Keratinocyte (primary cell): ENCODE data around the gene GARIN1A. TPM values are rescaled to one million over a fixed set of nuclear protein-coding genes. Genes with fewer than 3 reads are reported as not detected.
"Not testable (repeated sequence)": the region's sequence is repeated elsewhere in the genome, so short reads cannot be mapped to it uniquely, and the experiment has no call there.

Experiments
- DNase-seq: peaks from one replicate; pipeline ENCODE4 v3.0.0-alpha.2; 2011; ENCODE audit warnings: low read depth, missing footprints, low spot score
- FAIRE-seq: peaks from 2 replicates; lab custom pipeline; 2011; peaks lifted over from hg19 to GRCh38; lab: Jason Lieb, UNC
- H2AFZ ChIP-seq: 2 replicates; pipeline ENCODE4 v1.6.0; 2012; ENCODE audit warnings: low read length, control low read depth, inconsistent platforms; ENCODE audit not compliant: control insufficient read depth
- H3K27ac ChIP-seq: 2 replicates; pipeline ENCODE4 v1.5.1; 2011; ENCODE audit warnings: low read length; ENCODE audit not compliant: control insufficient read depth, insufficient read depth
- H3K27me3 ChIP-seq: 3 replicates; pipeline ENCODE4 v1.6.0; 2011; ENCODE audit warnings: low read length; ENCODE audit not compliant: control insufficient read depth, insufficient read depth; ENCODE audit errors: extremely low read depth
- H3K36me3 ChIP-seq, 2 experiments: 2 replicates in 1 of 2; 3 replicates in 1 of 2; pipeline ENCODE4 v1.5.1; 2011; ENCODE audit warnings: low read length in 2 of 2, mild to moderate bottlenecking in 1 of 2; ENCODE audit not compliant: control insufficient read depth in 2 of 2, insufficient read depth in 2 of 2; ENCODE audit errors: extremely low read depth in 1 of 2
- H3K4me1 ChIP-seq: 3 replicates; pipeline ENCODE4 v1.5.1; 2011; ENCODE audit warnings: low read length; ENCODE audit not compliant: control insufficient read depth, insufficient read depth; ENCODE audit errors: extremely low read depth
- H3K4me2 ChIP-seq: 3 replicates; pipeline ENCODE4 v1.6.0; 2011; ENCODE audit warnings: low read depth, low read length; ENCODE audit not compliant: control insufficient read depth, insufficient read depth; ENCODE audit errors: extremely low read depth
- H3K4me3 ChIP-seq, 3 experiments: fragments of 200-600 bp in 1 of 3; sonication (generic) in 1 of 3; 2 replicates in 2 of 3; 3 replicates in 1 of 3; pipeline ENCODE4 v1.5.1; 2011 to 2016; ENCODE audit warnings: low read length in 3 of 3, mild to moderate bottlenecking in 3 of 3, control low read depth in 2 of 3, inconsistent platforms in 1 of 3, low read depth in 1 of 3, mixed read lengths in 1 of 3, mixed run types in 1 of 3, moderate library complexity in 1 of 3; ENCODE audit not compliant: control insufficient read depth in 2 of 3, insufficient read depth in 2 of 3; ENCODE audit errors: extremely low read depth in 1 of 3
- H3K79me2 ChIP-seq: 2 replicates; pipeline ENCODE4 v1.6.0; 2012; ENCODE audit warnings: low read length; ENCODE audit not compliant: control insufficient read depth, insufficient read depth
- H3K9ac ChIP-seq: 3 replicates; pipeline ENCODE4 v1.6.0; 2011; ENCODE audit warnings: low read length; ENCODE audit not compliant: control insufficient read depth, insufficient read depth; ENCODE audit errors: extremely low read depth
- H3K9me1 ChIP-seq: 3 replicates; pipeline ENCODE4 v1.6.0; 2011; ENCODE audit warnings: low read length; ENCODE audit not compliant: control insufficient read depth, insufficient read depth; ENCODE audit errors: extremely low read depth
- H3K9me3 ChIP-seq: 2 replicates; pipeline ENCODE4 v1.5.1; 2012; ENCODE audit warnings: low read depth, low read length; ENCODE audit not compliant: control insufficient read depth
- H4K20me1 ChIP-seq: 3 replicates; pipeline ENCODE4 v1.6.0; 2011; ENCODE audit warnings: low read length; ENCODE audit not compliant: control insufficient read depth, insufficient read depth; ENCODE audit errors: extremely low read depth
- CTCF ChIP-seq, 3 experiments: IDR thresholded peaks in 1 of 3; conservative IDR thresholded peaks in 1 of 3; optimal IDR thresholded peaks in 1 of 3; 2 replicates in 2 of 3; 3 replicates in 1 of 3; pipeline versions ENCODE3 to v1.5.1; 2011; ENCODE audit warnings: low read length in 3 of 3, mild to moderate bottlenecking in 3 of 3, moderate library complexity in 2 of 3, control low read depth in 1 of 3, inconsistent platforms in 1 of 3; ENCODE audit not compliant: insufficient read depth in 2 of 3; ENCODE audit errors: extremely low read depth in 1 of 3
- EZH2 ChIP-seq: IDR thresholded peaks from one replicate; pipeline ENCODE4 v1.6.1; 2012; ENCODE audit warnings: inconsistent platforms, mild to moderate bottlenecking, low read length, moderate library complexity
- dilution Hi-C: fragments of 300-500 bp; cut with MboI; formaldehyde crosslinking; loops from one replicate; pipeline ENCODE4 v1.7.0; 2020; ENCODE audit warnings: low sequenced_read_pairs; ENCODE audit not compliant: extremely low pct_ligation_motif_present
- polyA plus RNA-seq, 5 experiments: library from polyadenylated mRNA; depleted of rRNA in 3 of 5; stranded (reverse) in 3 of 5; stranded (forward) in 1 of 5; unstranded in 1 of 5; fragments of >200 nt; gene quantifications; 1 replicate in 1 of 5; 2 replicates in 3 of 5; 3 replicates in 1 of 5; pipeline versions ENCODE4 v1.2.1 to v1.2.3, GENCODE V29; 2011 to 2012; ENCODE audit warnings: missing spikeins in 2 of 5, low read depth in 1 of 5, low replicate concordance in 1 of 5

Gene GARIN1A
- polyA plus RNA-seq, 1 donor (not counting 4 experiments of a cell fraction or from before 2014, with no cell fraction given), result 0.69 TPM

GRCh38 chr7:128660596-128660995 is 11.5 kb upstream of the GARIN1A start:
- Histone ChIP-seq H3K9me3 (peaks cover 2% of the 10 kb centered on the region), H3K27me3 (no peaks in the 10 kb centered on the region), H3K4me2 (no peak overlapping the region), H3K79me2 (no peaks in the 10 kb centered on the region), H3K4me1 (no peaks in the 10 kb centered on the region), H3K27ac (no peak overlapping the region), H3K4me3 (no peak overlapping the region), H3K9me1 (no peaks in the 10 kb centered on the region), H2AFZ (no peak overlapping the region), H4K20me1 (no peaks in the 10 kb centered on the region), H3K36me3 (no peaks in the 10 kb centered on the region), H3K9ac (no peak overlapping the region)
- no peak for FAIRE-seq
- dilution Hi-C loops, result no loop called here
- TF ChIP-seq CTCF (optimal IDR thresholded peaks at IDR 0.05 in 1 of 3, IDR thresholded peaks at IDR 0.05 in 1 of 3, conservative IDR thresholded peaks at IDR 0.05 in 1 of 3; ENCODE audit: extremely low read depth in 1 of 3, insufficient read depth in 2 of 3, low read length in 3 of 3), result no peak
- no peak for DNase-seq

- dilution Hi-C loops, result no loop called here
These were observed 10.6 kb upstream of the GARIN1A start for GRCh38 chr7:128661446-128661845.

GRCh38 chr7:128662091-128662490 is 10.0 kb upstream of the GARIN1A start:
- no peak for DNase-seq
- Histone ChIP-seq H3K4me2 (no peak overlapping the region), H4K20me1 (no peaks in the 10 kb centered on the region), H3K9ac (no peak overlapping the region), H3K36me3 (no peaks in the 10 kb centered on the region), H3K27me3 (no peaks in the 10 kb centered on the region), H3K27ac (no peak overlapping the region), H3K9me1 (no peaks in the 10 kb centered on the region), H3K79me2 (no peaks in the 10 kb centered on the region), H2AFZ (no peak overlapping the region), H3K4me3 (no peak overlapping the region), H3K4me1 (no peaks in the 10 kb centered on the region), H3K9me3 (peaks cover 2% of the 10 kb centered on the region)
- TF ChIP-seq EZH2 (no peak), CTCF (optimal IDR thresholded peaks at IDR 0.05 in 1 of 3, IDR thresholded peaks at IDR 0.05 in 1 of 3, conservative IDR thresholded peaks at IDR 0.05 in 1 of 3; ENCODE audit: extremely low read depth in 1 of 3, insufficient read depth in 2 of 3, low read length in 3 of 3) (no peak)
- dilution Hi-C loops, result no loop called here
- no peak for FAIRE-seq

More at GRCh38 chr7:128661446-128661845, 10.6 kb upstream of the GARIN1A start:
- no peaks in the 10 kb centered on the region for H3K9me1 ChIP-seq
- no peak overlapping the region for H3K4me2 ChIP-seq
- no peaks in the 10 kb centered on the region for H3K27me3 ChIP-seq
- H3K4me1 ChIP-seq, result no peaks in the 10 kb centered on the region
- TF ChIP-seq EZH2, result no peak
- H3K79me2 ChIP-seq, result no peaks in the 10 kb centered on the region
- no peak for DNase-seq
- no peaks in the 10 kb centered on the region for H3K36me3 ChIP-seq
- no peak overlapping the region for H2AFZ ChIP-seq
- H3K9ac ChIP-seq, result no peak overlapping the region
- H4K20me1 ChIP-seq, result no peaks in the 10 kb centered on the region
- peaks cover 2% of the 10 kb centered on the region for H3K9me3 ChIP-seq
- no peak for FAIRE-seq
- no peak overlapping the region for H3K4me3 ChIP-seq
- H3K27ac ChIP-seq, result no peak overlapping the region

GRCh38 chr7:128663223-128663622 is 8.9 kb upstream of the GARIN1A start:
- dilution Hi-C loops, FAIRE-seq, H3K27ac ChIP-seq, H3K4me1 ChIP-seq, H3K9me1 ChIP-seq, H3K36me3 ChIP-seq, H3K27me3 ChIP-seq, H3K79me2 ChIP-seq, H3K9ac ChIP-seq, H3K4me2 ChIP-seq, H3K4me3 ChIP-seq, H3K9me3 ChIP-seq, H4K20me1 ChIP-seq, DNase-seq, H2AFZ ChIP-seq: not testable (repeated sequence)
